Transverse colon (tissue), 3 donors: Measurements from ENCODE around the gene RIMS1.

Experiments used
- POLR2A ChIP-seq: fragments of 450-650 bp; IDR thresholded peaks from one replicate; pipeline ENCODE4 v1.6.1; 2016; ENCODE audit warnings: antibody characterized with exemption, mild to moderate bottlenecking, moderate library complexity
- POLR2AphosphoS5 ChIP-seq, 3 donors: sonication (generic); formaldehyde crosslinking; IDR thresholded peaks; one replicate each; pipeline ENCODE4 v1.6.1; 2016; ENCODE audit warnings: antibody characterized with exemption in 3 of 3

DNA sequence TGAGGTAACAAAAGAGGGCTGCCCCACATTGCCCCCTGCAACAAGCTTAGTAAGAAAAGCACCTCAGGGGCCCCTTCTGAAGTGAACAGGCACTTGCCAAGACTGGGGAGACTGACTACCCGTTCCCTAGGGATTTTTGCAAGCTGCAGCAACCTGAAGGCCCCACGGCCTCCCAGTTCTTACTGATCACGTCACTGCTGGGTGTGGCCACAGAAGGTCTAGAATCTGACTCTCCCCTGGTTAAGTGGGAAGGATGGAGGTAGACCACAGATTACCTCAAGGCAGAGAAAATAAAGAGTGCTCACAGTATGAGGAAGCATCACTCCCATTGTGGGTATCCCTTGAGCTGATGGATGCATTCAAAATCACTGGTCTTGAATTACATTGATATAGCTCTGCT lies 534.1 kb downstream of the RIMS1 start:
- TF ChIP-seq POLR2AphosphoS5 (IDR thresholded peaks at IDR 0.05) (no peak), POLR2A (no peak)
